Measurements from ENCODE around the gene ACRV1.
A peak's percentile ranks its signal among the peaks of the same experiment; 100 is the strongest.

Gene ACRV1

GRCh38 chr11:125627236-125627910 lies 53.3 kb downstream of the ACRV1 start:
- Histone ChIP-seq H3K9me2 (ENCODE audit: low read depth, low read length) (no peaks in the 10 kb centered on the region), H3K4me3 (ENCODE audit: low read depth, low read length, poor library complexity, severe bottlenecking) (peak overlapping the region; percentile 85), H4K20me1 (ENCODE audit: insufficient read depth, low read length) (no peaks in the 10 kb centered on the region), H3K9me3 (ENCODE audit: low read length) (no peaks in the 10 kb centered on the region), H3K36me3 (ENCODE audit: insufficient read depth, low read length) (peaks cover 29% of the 10 kb centered on the region), H3K9ac (ENCODE audit: low read length) (peak overlapping the region; percentile 85), H2AFZ (ENCODE audit: low read length) (no peak overlapping the region), H3K27ac (ENCODE audit: low read depth, low read length, poor library complexity, severe bottlenecking) (no peak overlapping the region), H3K4me2 (ENCODE audit: low read length) (peak overlapping the region; percentile 75), H3K27me3 (ENCODE audit: insufficient read depth, low read length) (no peaks in the 10 kb centered on the region), H3K79me2 (ENCODE audit: insufficient read depth, low read length) (peaks cover 21% of the 10 kb centered on the region), H3K4me1 (ENCODE audit: insufficient read depth, low read length, severe bottlenecking) (peaks cover 24% of the 10 kb centered on the region), H3F3A (ENCODE audit: insufficient read depth, low read length) (no peaks in the 10 kb centered on the region)
- TF ChIP-seq CTCF (IDR thresholded peaks at IDR 0.05; ENCODE audit: low read length) (no peak), EZH2 (IDR thresholded peaks at IDR 0.05; ENCODE audit: borderline replicate concordance, low read length) (no peak)

GRCh38 chr11:125626288-125626950 lies 54.2 kb downstream of the ACRV1 start:
- H3K4me2 ChIP-seq (ENCODE audit: low read length), result peak overlapping the region; percentile 75
- H2AFZ ChIP-seq (ENCODE audit: low read length), result no peak overlapping the region
- peak overlapping the region; percentile 93 for H3K27ac ChIP-seq (ENCODE audit: low read depth, low read length, poor library complexity, severe bottlenecking)
- peaks cover 21% of the 10 kb centered on the region for H3K79me2 ChIP-seq (ENCODE audit: insufficient read depth, low read length)
- H3K27me3 ChIP-seq (ENCODE audit: insufficient read depth, low read length), result no peaks in the 10 kb centered on the region
- H4K20me1 ChIP-seq (ENCODE audit: insufficient read depth, low read length), result no peaks in the 10 kb centered on the region
- H3K9me3 ChIP-seq (ENCODE audit: low read length), result no peaks in the 10 kb centered on the region
- H3F3A ChIP-seq (ENCODE audit: insufficient read depth, low read length), result no peaks in the 10 kb centered on the region
- TF ChIP-seq CTCF (IDR thresholded peaks at IDR 0.05; ENCODE audit: low read length), result peak; percentile 48
- no peak for TF ChIP-seq EZH2 (IDR thresholded peaks at IDR 0.05; ENCODE audit: borderline replicate concordance, low read length)
- H3K4me1 ChIP-seq (ENCODE audit: insufficient read depth, low read length, severe bottlenecking), result peaks cover 24% of the 10 kb centered on the region
- H3K4me3 ChIP-seq (ENCODE audit: low read depth, low read length, poor library complexity, severe bottlenecking), result peak overlapping the region; percentile 85
- no peaks in the 10 kb centered on the region for H3K9me2 ChIP-seq (ENCODE audit: low read depth, low read length)
- H3K36me3 ChIP-seq (ENCODE audit: insufficient read depth, low read length), result peaks cover 30% of the 10 kb centered on the region
- H3K9ac ChIP-seq (ENCODE audit: low read length), result peak overlapping the region; percentile 85

GRCh38 chr11:125625630-125626287 lies 54.9 kb downstream of the ACRV1 start:
- no peaks in the 10 kb centered on the region for H3K9me3 ChIP-seq (ENCODE audit: low read length)
- H3K4me3 ChIP-seq (ENCODE audit: low read depth, low read length, poor library complexity, severe bottlenecking), result peak overlapping the region; percentile 85
- H3F3A ChIP-seq (ENCODE audit: insufficient read depth, low read length), result no peaks in the 10 kb centered on the region
- peak overlapping the region; percentile 93 for H3K27ac ChIP-seq (ENCODE audit: low read depth, low read length, poor library complexity, severe bottlenecking)
- H3K27me3 ChIP-seq (ENCODE audit: insufficient read depth, low read length), result no peaks in the 10 kb centered on the region
- peaks cover 31% of the 10 kb centered on the region for H3K36me3 ChIP-seq (ENCODE audit: insufficient read depth, low read length)
- peaks cover 24% of the 10 kb centered on the region for H3K4me1 ChIP-seq (ENCODE audit: insufficient read depth, low read length, severe bottlenecking)
- H3K9me2 ChIP-seq (ENCODE audit: low read depth, low read length), result no peaks in the 10 kb centered on the region
- H3K4me2 ChIP-seq (ENCODE audit: low read length), result peak overlapping the region; percentile 75
- H3K79me2 ChIP-seq (ENCODE audit: insufficient read depth, low read length), result peaks cover 21% of the 10 kb centered on the region
- no peak overlapping the region for H2AFZ ChIP-seq (ENCODE audit: low read length)
- peak overlapping the region; percentile 85 for H3K9ac ChIP-seq (ENCODE audit: low read length)
- no peak for TF ChIP-seq EZH2 (IDR thresholded peaks at IDR 0.05; ENCODE audit: borderline replicate concordance, low read length)
- TF ChIP-seq CTCF (IDR thresholded peaks at IDR 0.05; ENCODE audit: low read length), result no peak
- no peaks in the 10 kb centered on the region for H4K20me1 ChIP-seq (ENCODE audit: insufficient read depth, low read length)
